Activated naive CD4-positive, alpha-beta T cell treated with anti-CD3 and anti-CD28 coated beads for 36 hours (primary cell): Measurements from ENCODE around the gene MGAT4D. TPM values are rescaled to one million over a fixed set of nuclear protein-coding genes. Genes with fewer than 3 reads are reported as not detected.
"Not testable (repeated sequence)": the region's sequence is repeated elsewhere in the genome, so short reads cannot be mapped to it uniquely, and the experiment has no call there.

ENCODE experiments used
- CTCF ChIA-PET: fragments of 350-600 bp; sonication (Branson Sonifier 250); formaldehyde crosslinking; loops from one replicate; lab custom pipeline; 2021; ENCODE audit warnings: antibody characterized with exemption; lab: Charles Lee
- DNase-seq: peaks from one replicate; pipeline ENCODE4 v3.0.0-alpha.2; 2020
- H3K27ac Mint-ChIP-seq: one replicate; pipeline ENCODE4 v1.8.0; 2021; ENCODE audit warnings: mild to moderate bottlenecking, mixed read lengths
- H3K27me3 Mint-ChIP-seq: one replicate; pipeline ENCODE4 v1.8.0; 2021; ENCODE audit warnings: low read depth, mixed read lengths
- H3K36me3 Mint-ChIP-seq: one replicate; pipeline ENCODE4 v1.8.0; 2021; ENCODE audit warnings: low read depth, mixed read lengths
- H3K4me1 Mint-ChIP-seq: one replicate; pipeline ENCODE4 v1.8.0; 2021; ENCODE audit warnings: low read depth, mixed read lengths
- H3K4me3 Mint-ChIP-seq: one replicate; pipeline ENCODE4 v1.8.0; 2021; ENCODE audit warnings: mild to moderate bottlenecking, moderate library complexity, mixed read lengths
- H3K9me3 Mint-ChIP-seq: one replicate; pipeline ENCODE4 v1.8.0; 2021; ENCODE audit warnings: mixed read lengths
- intact Hi-C: fragments of 100-400 bp; cut with micrococcal nuclease; formaldehyde crosslinking; loops from one replicate; pipeline ENCODE4 v1.15.1; 2023
- total RNA-seq, 2 experiments: library from RNA; stranded (reverse); gene quantifications; one replicate each; pipeline ENCODE4 v1.2.3, GENCODE V29; 2021

The MGAT4D gene
- total RNA-seq = not detected

DNA sequence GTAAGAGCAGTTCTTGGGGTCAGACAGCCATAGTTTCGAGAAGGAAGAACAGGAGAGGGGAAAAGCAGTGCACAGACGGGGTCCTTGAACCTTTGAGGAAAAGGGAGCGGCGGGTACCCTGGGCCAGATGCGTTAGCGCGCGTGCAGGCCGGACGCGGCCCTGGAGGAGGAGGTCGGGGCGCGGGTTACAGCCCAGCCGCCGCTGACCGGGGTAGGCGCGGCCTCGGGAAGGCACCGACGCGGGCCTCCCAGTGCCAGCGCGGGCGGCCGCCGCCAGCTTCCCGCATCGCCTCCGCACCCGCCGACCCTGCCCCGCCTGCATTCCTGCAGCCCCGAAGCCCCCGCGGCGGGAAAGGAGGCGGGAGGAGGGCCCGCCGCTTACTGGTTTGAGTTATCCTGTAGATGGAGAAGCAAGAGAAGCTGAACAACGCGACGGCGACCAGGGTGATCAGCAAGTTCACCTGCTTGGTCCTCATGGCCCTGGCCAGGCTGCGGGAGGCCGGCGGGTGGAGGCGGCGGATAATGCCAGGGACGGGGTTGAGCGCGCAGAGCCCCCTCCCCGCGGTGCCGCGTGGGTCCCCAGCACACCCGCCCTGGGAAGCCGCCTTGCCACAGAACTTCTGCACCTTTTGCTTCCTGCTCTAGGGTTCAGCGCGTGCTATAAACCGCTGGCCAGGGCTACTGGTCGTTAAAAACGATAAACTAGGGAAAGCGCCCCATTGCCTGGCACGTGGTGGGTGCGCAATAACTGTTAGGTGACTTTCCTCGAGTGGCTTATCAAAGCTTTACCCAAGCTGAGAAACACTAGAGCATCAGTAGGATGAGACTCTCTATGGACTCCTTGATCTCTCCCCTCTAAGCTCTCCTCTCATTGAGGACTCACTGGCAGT lies at the start of gene MGAT4D:
Gene MGAT4D (minus strand): TSS at position 547 of the 890 bp plus-strand sequence. CDS start 71 bp downstream, at position 476.
- Mint-ChIP-seq H3K27me3 (peaks cover 42% of the 10 kb centered on the region), H3K9me3 (no peaks in the 10 kb centered on the region), H3K4me1 (peaks cover 3% of the 10 kb centered on the region), H3K4me3 (peak within 1 kb of the TSS; percentile 10), H3K27ac (no peak within 1 kb of the TSS), H3K36me3 (no peaks in the 10 kb centered on the region)
- CTCF ChIA-PET = interaction anchor here (1.0 kb wide), 1 partner anchor 138 kb away, joined by 3 read pairs; no protein-coding TSS in a partner anchor
- intact Hi-C loops = no loop called here
- peak; percentile 7 for DNase-seq

DNA sequence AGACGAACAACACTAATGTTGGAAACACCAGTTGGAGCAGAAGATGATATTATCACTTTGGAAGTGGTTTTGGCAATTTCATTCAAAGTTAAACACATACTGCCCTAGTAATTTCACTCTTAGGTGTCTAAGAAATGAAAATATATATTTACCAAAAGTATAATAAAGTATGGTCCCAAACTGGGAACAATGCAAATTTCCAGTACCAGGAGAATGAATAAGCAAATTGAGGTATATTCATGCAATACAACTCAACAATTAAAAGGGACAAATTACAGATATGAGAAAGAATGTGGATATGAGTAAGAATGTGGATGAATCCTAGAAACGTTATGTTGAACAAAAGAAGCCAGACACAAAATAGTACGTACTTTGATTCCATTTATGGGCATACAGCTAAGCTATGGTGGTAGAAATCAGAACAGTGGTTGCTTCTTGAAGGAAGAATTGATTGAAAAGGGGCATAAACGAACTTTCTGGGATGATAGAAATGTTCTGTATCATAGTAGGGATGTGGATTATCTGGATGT lies 35.9 kb upstream of the MGAT4D start:
- Mint-ChIP-seq H3K27me3 (no peaks in the 10 kb centered on the region), H3K27ac (no peak overlapping the region), H3K4me3 (no peak overlapping the region), H3K4me1 (no peaks in the 10 kb centered on the region), H3K9me3 (no peaks in the 10 kb centered on the region), H3K36me3 (peaks cover 5% of the 10 kb centered on the region)
- intact Hi-C loops = no loop called here
- no peak for DNase-seq
- CTCF ChIA-PET = no interaction called here

DNA sequence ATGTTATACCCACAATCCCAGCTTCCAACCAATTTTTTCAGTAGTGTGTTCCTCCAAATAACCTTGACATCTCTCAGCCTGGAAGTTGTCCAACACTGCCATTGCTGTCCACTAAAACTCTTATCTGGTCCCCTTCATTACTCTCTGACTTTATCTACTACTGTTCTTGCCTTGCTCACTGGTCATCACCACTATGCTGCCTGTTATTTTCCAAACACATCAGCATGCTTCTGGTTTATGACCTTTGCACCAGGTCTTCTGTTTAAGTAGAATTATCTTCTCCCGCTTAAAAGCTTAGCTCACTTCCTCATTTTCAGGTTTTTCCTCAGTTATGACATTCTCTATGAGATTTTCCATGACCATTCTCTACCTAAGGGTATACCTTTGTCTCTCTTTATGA lies 31.3 kb upstream of the MGAT4D start:
- intact Hi-C loops = loop anchor here (10.0 kb wide), 2 partner anchors 1355 to 1515 kb away; partner anchors contain the start of genes ELF2 and NOCT
- Mint-ChIP-seq H3K9me3 (no peaks in the 10 kb centered on the region), H3K27ac (no peak overlapping the region), H3K36me3 (peaks cover 12% of the 10 kb centered on the region), H3K4me1 (peaks cover 6% of the 10 kb centered on the region), H3K27me3 (no peaks in the 10 kb centered on the region), H3K4me3 (no peak overlapping the region)
- CTCF ChIA-PET = no interaction called here
- no peak for DNase-seq

DNA sequence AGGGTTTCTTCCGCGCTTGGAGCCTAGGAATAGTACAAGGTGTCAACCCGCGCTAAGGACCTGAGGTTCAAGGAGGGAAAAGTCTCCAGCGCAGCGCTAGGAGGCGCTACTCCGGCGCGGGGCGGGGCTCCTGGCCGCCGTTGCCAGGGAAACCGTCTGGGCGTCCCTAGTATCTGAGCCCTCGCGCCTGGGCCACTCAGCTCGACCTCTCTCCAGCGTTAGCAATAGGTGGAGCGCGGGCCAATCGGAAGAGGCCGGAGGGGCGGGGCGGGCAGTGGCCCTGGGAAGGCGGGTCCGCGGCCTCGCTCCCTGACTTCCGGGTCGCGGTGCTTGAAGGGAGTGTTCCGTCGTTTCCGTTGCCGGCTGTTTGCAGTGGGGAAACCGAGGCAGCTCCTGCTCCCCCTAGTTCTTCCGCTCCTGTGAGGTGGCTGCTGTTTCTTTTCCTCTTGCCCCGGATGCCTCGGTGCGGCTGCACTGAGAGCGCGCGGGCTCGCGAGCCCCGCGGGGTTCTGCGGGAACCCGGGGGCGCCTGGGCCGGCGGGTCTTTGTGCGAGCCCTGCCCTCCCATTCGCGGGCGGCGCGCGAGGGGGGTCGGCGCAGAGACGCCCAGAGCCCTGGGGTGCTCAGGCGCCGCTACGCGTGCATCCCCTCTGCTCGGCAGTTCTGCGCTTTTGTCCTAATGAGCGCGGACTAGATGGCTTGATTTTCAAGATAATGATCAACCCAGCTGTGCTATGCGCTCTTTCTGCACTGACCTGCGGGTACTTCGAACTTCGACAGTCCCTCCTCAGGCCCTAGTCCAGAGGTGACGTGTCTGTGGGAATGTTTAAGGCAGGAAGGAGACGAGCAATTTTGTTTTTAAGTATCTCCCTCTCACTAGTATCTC lies 26.0 kb upstream of the MGAT4D start, which contains the start of gene ELMOD2:
Gene ELMOD2 (plus strand): TSS at position 312 of the 886 bp plus-strand sequence. CDS start 1,261 bp downstream, outside the sequence.
- peak within 1 kb of the TSS; percentile 85 for H3K4me3 Mint-ChIP-seq
- no peaks in the 10 kb centered on the region for H3K9me3 Mint-ChIP-seq
- DNase-seq = peak; percentile 98
- CTCF ChIA-PET = interaction anchor here (0.6 to 2.3 kb wide), 10 partner anchors 9 to 1421 kb away, joined by 3 to 10 read pairs (median 4); partner anchors contain the start of gene SCOC
- intact Hi-C loops = loop anchor here (1.0 to 10.0 kb wide), 14 partner anchors 32 to 1509 kb away; partner anchors contain the start of genes ELF2, NAA15, NDUFC1 and NOCT
- no peaks in the 10 kb centered on the region for H3K27me3 Mint-ChIP-seq
- peaks cover 11% of the 10 kb centered on the region for H3K4me1 Mint-ChIP-seq
- peak within 1 kb of the TSS; percentile 35 for H3K27ac Mint-ChIP-seq
- H3K36me3 Mint-ChIP-seq = peaks cover 10% of the 10 kb centered on the region

DNA sequence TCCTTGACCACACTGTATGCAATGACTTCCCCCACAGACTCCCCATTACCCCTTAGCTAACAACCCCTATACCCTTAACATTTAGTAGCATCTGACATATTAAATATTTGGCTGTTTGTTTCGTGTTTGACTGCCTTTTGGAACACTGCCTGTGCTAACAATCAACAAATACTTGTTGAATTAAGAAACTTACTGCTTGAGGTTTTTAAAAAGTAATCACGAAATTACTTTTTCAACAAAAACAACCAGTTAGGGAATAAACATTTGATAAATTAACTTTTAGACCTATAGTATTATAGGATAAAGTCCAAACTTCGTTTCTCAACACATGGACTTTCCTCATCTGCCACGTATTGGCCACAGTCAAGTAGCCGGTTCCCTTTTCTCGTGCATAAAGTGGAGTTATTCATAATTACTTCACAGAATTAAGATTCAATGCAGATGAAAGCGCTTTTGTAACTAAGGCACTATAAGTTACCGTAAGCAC lies 25.3 kb upstream of the MGAT4D start:
- Mint-ChIP-seq H3K4me3 (peak overlapping the region; percentile 85), H3K4me1 (peaks cover 11% of the 10 kb centered on the region), H3K27me3 (no peaks in the 10 kb centered on the region), H3K9me3 (no peaks in the 10 kb centered on the region), H3K36me3 (peaks cover 10% of the 10 kb centered on the region), H3K27ac (no peak overlapping the region)
- CTCF ChIA-PET = interaction anchor here (0.8 to 2.3 kb wide), 7 partner anchors 8 to 1421 kb away, joined by 3 to 10 read pairs (median 4); no protein-coding TSS in a partner anchor
- no peak for DNase-seq
- intact Hi-C loops = loop anchor here (1.0 to 10.0 kb wide), 8 partner anchors 87 to 1509 kb away; partner anchors contain the start of genes ELF2, NAA15, NDUFC1 and NOCT

DNA sequence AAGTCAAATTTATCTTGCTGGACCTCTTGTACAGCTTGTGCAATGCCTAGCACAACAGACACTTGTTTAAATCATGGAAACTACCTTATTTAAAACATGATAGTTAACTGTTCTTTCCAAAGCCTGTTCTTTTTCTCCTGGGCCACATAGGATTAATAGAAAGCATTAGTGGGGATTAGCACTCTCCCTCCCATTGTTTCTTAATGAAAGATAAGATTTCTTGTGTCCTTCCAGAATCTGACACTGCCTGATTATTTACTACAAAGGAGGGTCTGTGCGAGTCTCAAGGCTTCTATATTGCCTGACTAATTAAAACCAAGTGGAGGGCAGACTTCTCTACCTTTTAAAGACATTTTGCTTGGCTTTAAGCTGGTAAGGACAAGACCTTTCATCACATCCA lies 17.3 kb upstream of the MGAT4D start:
- no peak overlapping the region for H3K4me3 Mint-ChIP-seq
- no peak for DNase-seq
- no peaks in the 10 kb centered on the region for H3K4me1 Mint-ChIP-seq
- CTCF ChIA-PET = interaction anchor here (0.6 to 1.2 kb wide), 2 partner anchors 8 to 94 kb away, joined by 3 read pairs; partner anchors contain the start of gene ELMOD2
- H3K27me3 Mint-ChIP-seq = peaks cover 4% of the 10 kb centered on the region
- H3K36me3 Mint-ChIP-seq = peaks cover 1% of the 10 kb centered on the region
- peaks cover 2% of the 10 kb centered on the region for H3K9me3 Mint-ChIP-seq
- intact Hi-C loops = no loop called here
- H3K27ac Mint-ChIP-seq = no peak overlapping the region

DNA sequence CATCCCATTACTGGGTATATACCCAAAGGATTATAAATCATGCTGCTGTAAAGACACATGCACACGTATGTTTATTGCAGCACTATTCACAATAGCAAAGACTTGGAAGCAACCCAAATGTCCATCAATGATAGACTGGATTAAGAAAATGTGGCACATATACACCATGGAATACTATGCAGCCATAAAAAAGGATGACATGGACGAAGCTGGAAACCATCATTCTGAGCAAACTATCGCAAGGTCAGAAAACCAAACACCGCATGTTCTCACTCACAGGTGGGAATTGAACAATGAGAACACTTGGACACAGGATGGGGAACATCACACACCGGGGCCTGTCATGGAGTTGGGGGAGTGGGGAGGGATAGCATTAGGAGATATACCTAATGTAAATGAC lies 15.7 kb upstream of the MGAT4D start:
- H3K27ac Mint-ChIP-seq, H3K9me3 Mint-ChIP-seq, intact Hi-C loops, DNase-seq, CTCF ChIA-PET, H3K4me3 Mint-ChIP-seq, H3K36me3 Mint-ChIP-seq, H3K4me1 Mint-ChIP-seq: not testable (repeated sequence)
- peaks cover 15% of the 10 kb centered on the region for H3K27me3 Mint-ChIP-seq

DNA sequence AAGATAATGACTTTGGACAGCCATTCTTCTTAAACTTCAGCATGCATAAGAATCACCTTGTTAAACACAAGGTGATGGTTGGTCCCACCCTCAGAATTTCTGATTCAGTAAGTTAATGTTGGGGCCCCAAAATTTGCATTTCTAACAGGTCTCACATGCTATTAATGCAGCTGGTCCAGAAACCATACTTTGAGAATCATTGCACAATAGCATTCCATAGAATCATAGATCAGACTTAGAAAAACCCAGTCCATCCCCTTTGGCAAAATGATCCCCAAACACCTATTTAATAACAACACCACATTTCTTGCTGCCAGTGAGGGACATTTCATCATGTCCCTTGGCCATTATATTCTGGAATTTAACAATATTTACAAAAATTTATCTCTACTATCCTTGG lies 6.2 kb upstream of the MGAT4D start:
- CTCF ChIA-PET = interaction anchor here (1.0 kb wide), 1 partner anchor 174 kb away, joined by 3 read pairs; no protein-coding TSS in a partner anchor
- intact Hi-C loops = no loop called here
- Mint-ChIP-seq H3K27ac (no peak overlapping the region), H3K36me3 (no peaks in the 10 kb centered on the region), H3K4me3 (no peak overlapping the region), H3K9me3 (no peaks in the 10 kb centered on the region), H3K4me1 (no peaks in the 10 kb centered on the region), H3K27me3 (peaks cover 42% of the 10 kb centered on the region)
- DNase-seq = no peak

DNA sequence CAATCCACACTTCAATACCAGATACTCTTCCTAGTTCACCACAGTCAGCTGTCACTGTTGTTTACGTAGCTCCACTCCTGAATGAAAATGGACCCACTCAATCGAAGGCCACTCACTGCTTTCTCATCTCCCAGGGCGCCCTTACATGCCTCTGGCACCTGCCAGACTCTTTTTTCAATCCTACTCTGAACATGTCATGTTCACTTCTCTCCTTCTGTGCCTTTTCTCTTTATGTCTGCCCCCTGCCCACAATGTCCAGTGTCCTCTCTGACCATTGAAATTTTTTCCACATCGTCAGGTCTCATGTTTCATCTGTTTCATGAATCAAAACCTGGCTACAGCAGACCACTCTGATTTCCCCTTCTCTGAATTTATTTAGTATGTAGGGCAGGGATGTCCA lies 1.3 kb upstream of the MGAT4D start:
- Mint-ChIP-seq H3K27me3 (peaks cover 44% of the 10 kb centered on the region), H3K4me1 (peaks cover 3% of the 10 kb centered on the region), H3K9me3 (no peaks in the 10 kb centered on the region), H3K27ac (no peak overlapping the region), H3K4me3 (no peak overlapping the region), H3K36me3 (no peaks in the 10 kb centered on the region)
- CTCF ChIA-PET = interaction anchor here (0.6 to 1.0 kb wide), 4 partner anchors 15 to 139 kb away, joined by 3 read pairs; no protein-coding TSS in a partner anchor
- DNase-seq = no peak
- intact Hi-C loops = no loop called here

DNA sequence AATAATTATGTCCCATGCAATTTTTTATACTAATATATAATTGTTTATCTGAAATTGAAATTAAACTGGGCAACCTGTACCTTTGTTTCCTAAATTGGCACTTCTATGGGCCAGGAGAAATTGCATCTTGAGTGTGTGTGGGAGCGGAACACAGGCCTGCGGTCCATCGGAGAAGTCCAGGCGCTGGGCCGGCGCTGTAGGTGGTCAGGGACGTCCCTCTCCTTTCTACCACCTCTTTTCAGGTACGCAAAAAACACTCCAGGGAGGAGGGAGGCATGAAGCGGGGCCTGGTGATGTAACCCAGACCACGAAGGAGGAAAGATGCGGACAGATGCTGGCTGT lies 717 bp downstream of the MGAT4D start:
- Mint-ChIP-seq H3K27me3 (peaks cover 38% of the 10 kb centered on the region), H3K27ac (no peak overlapping the region)

DNA sequence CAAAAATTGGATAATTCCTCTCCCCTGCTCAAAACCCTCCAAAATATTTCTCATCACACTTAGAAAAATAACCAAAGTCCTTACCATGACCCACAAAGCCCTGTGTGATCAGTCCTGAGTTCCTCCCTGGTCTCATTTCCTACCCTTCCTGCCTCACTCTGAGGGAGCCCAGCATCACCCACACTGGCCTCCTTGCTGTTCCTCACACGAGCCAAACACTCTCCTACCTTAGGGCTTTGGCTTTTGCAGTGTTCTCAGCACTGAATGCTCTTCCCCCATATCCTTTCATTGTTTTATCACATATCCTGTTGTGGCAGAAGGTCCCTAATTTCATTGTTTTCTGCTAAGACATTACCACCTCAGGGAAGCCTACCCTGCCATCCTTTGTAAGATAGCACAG lies 12.2 kb downstream of the MGAT4D start:
- H3K27ac Mint-ChIP-seq = no peak overlapping the region
- no peak overlapping the region for H3K4me3 Mint-ChIP-seq
- H3K36me3 Mint-ChIP-seq = no peaks in the 10 kb centered on the region
- intact Hi-C loops = no loop called here
- no peaks in the 10 kb centered on the region for H3K4me1 Mint-ChIP-seq
- H3K9me3 Mint-ChIP-seq = peaks cover 14% of the 10 kb centered on the region
- no peak for DNase-seq
- H3K27me3 Mint-ChIP-seq = peaks cover 6% of the 10 kb centered on the region
- CTCF ChIA-PET = no interaction called here

More for the DNA sequence above, 717 bp downstream of the MGAT4D start:
- CTCF ChIA-PET = no interaction called here
- H3K36me3 Mint-ChIP-seq = no peaks in the 10 kb centered on the region
- no peaks in the 10 kb centered on the region for H3K9me3 Mint-ChIP-seq
- peaks cover 3% of the 10 kb centered on the region for H3K4me1 Mint-ChIP-seq
- peak overlapping the region; percentile 10 for H3K4me3 Mint-ChIP-seq
- intact Hi-C loops = no loop called here
- DNase-seq = no peak
